ENCODE results near the gene VSIR.

Gene VSIR

GRCh38 chr10:71782221-71782916, 9.0 kb upstream of the VSIR start:
- no peak for DNase-seq

GRCh38 chr10:71780719-71781118, 7.4 kb upstream of the VSIR start:
- DNase-seq: no peak

GRCh38 chr10:71780156-71780555, 6.8 kb upstream of the VSIR start:
- no peak for DNase-seq

GRCh38 chr10:71779641-71780040, 6.3 kb upstream of the VSIR start:
- no peak for DNase-seq

- no peak for DNase-seq
Observed at GRCh38 chr10:71778071-71778825, 4.9 kb upstream of the VSIR start.

- DNase-seq: no peak
Observed at GRCh38 chr10:71777213-71777985, 4.1 kb upstream of the VSIR start.

- peak in 1 of 2 donors; percentile 91 for DNase-seq
Observed at GRCh38 chr10:71776481-71776925, 3.2 kb upstream of the VSIR start.

- DNase-seq: peak in 1 of 2 donors; percentile 44
Observed at GRCh38 chr10:71774916-71775702, 1.8 kb upstream of the VSIR start.

GRCh38 chr10:71772832-71773220, 494 bp downstream of the VSIR start:
- no peak for DNase-seq

GRCh38 chr10:71771821-71772617, 1.3 kb downstream of the VSIR start:
- DNase-seq: peak in 1 of 2 donors; percentile 33

- DNase-seq: no peak
Observed at GRCh38 chr10:71771204-71771603, 2.1 kb downstream of the VSIR start.

- no peak for DNase-seq
Observed at GRCh38 chr10:71770789-71771188, 2.5 kb downstream of the VSIR start.

- DNase-seq: no peak
Observed at GRCh38 chr10:71770255-71770654, 3.1 kb downstream of the VSIR start.

GRCh38 chr10:71769279-71769823, 4.0 kb downstream of the VSIR start:
- no peak for DNase-seq

- no peak for DNase-seq
Observed at GRCh38 chr10:71767420-71768035, 5.8 kb downstream of the VSIR start.

GRCh38 chr10:71766717-71767419, 6.5 kb downstream of the VSIR start:
- DNase-seq: no peak

GRCh38 chr10:71765906-71766716, 7.2 kb downstream of the VSIR start:
- no peak for DNase-seq

GRCh38 chr10:71765176-71765904, 8.0 kb downstream of the VSIR start:
- DNase-seq: no peak

Measured in bone marrow (tissue), 2 donors.